ENCODE data around the gene IFNA13. TPM values are rescaled to one million over a fixed set of nuclear protein-coding genes. Genes with fewer than 3 reads are reported as not detected.
A peak's percentile ranks its signal among the peaks of the same experiment; 100 is the strongest.

IFNA13 gene
- total RNA-seq, result not detected in 2 replicates

GRCh38 chr9:21367957-21368356 is at the start of gene IFNA13:
Gene IFNA13, minus strand, starts transcription at chr9:21368057. Its CDS starts 47 bp downstream, at chr9:21368010.
- Histone ChIP-seq H3K27me3 (ENCODE audit: control insufficient read depth, insufficient read depth, low read length) (peaks cover 7% of the 10 kb centered on the region), H3K36me3 (ENCODE audit: control insufficient read depth, insufficient read depth, low read length) (no peaks in the 10 kb centered on the region), H3K4me3 (ENCODE audit: low read depth, low read length) (no peak within 1 kb of the TSS)
- FAIRE-seq (no peak), DNase-seq (ENCODE audit: low read depth) (no peak)
- no peak for TF ChIP-seq CTCF (IDR thresholded peaks at IDR 0.05; ENCODE audit: insufficient read depth, low read length, severe bottlenecking)

- H3K36me3 ChIP-seq (ENCODE audit: control insufficient read depth, insufficient read depth, low read length), result no peaks in the 10 kb centered on the region
- no peak for DNase-seq (ENCODE audit: low read depth)
- no peak for TF ChIP-seq CTCF (IDR thresholded peaks at IDR 0.05; ENCODE audit: insufficient read depth, low read length, severe bottlenecking)
- H3K27me3 ChIP-seq (ENCODE audit: control insufficient read depth, insufficient read depth, low read length), result peaks cover 1% of the 10 kb centered on the region
- FAIRE-seq, result no peak
- H3K4me3 ChIP-seq (ENCODE audit: low read depth, low read length), result no peak overlapping the region
These were observed 47.8 kb upstream of the IFNA13 start for GRCh38 chr9:21415493-21416267.

- no peak for TF ChIP-seq CTCF (IDR thresholded peaks at IDR 0.05; ENCODE audit: insufficient read depth, low read length, severe bottlenecking)
- Histone ChIP-seq H3K27me3 (ENCODE audit: control insufficient read depth, insufficient read depth, low read length) (peaks cover 1% of the 10 kb centered on the region), H3K4me3 (ENCODE audit: low read depth, low read length) (no peak overlapping the region), H3K36me3 (ENCODE audit: control insufficient read depth, insufficient read depth, low read length) (no peaks in the 10 kb centered on the region)
- DNase-seq (ENCODE audit: low read depth) (no peak), FAIRE-seq (no peak)
These were observed 46.5 kb upstream of the IFNA13 start for GRCh38 chr9:21414220-21414940.

GRCh38 chr9:21413624-21414023 is 45.8 kb upstream of the IFNA13 start:
- no peak overlapping the region for H3K4me3 ChIP-seq (ENCODE audit: low read depth, low read length)
- TF ChIP-seq CTCF (IDR thresholded peaks at IDR 0.05; ENCODE audit: insufficient read depth, low read length, severe bottlenecking), result peak; percentile 43
- H3K27me3 ChIP-seq (ENCODE audit: control insufficient read depth, insufficient read depth, low read length), result peaks cover 6% of the 10 kb centered on the region
- FAIRE-seq (no peak), DNase-seq (ENCODE audit: low read depth) (no peak)
- no peaks in the 10 kb centered on the region for H3K36me3 ChIP-seq (ENCODE audit: control insufficient read depth, insufficient read depth, low read length)

GRCh38 chr9:21413151-21413550 is 45.3 kb upstream of the IFNA13 start:
- H3K36me3 ChIP-seq (ENCODE audit: control insufficient read depth, insufficient read depth, low read length), result no peaks in the 10 kb centered on the region
- FAIRE-seq (no peak), DNase-seq (ENCODE audit: low read depth) (no peak)
- H3K4me3 ChIP-seq (ENCODE audit: low read depth, low read length), result no peak overlapping the region
- H3K27me3 ChIP-seq (ENCODE audit: control insufficient read depth, insufficient read depth, low read length), result peaks cover 6% of the 10 kb centered on the region
- no peak for TF ChIP-seq CTCF (IDR thresholded peaks at IDR 0.05; ENCODE audit: insufficient read depth, low read length, severe bottlenecking)
